GM12878 (cell line): ENCODE measurements around the gene CPA2. TPM values are rescaled to one million over a fixed set of nuclear protein-coding genes. Genes with fewer than 3 reads are reported as not detected.

Experiments used
- ATAC-seq: fragments of 200-7000 bp; cut with Tn5 transposase; 3 replicates; pipeline ENCODE4 v1.9.1; 2020; ENCODE audit warnings: mild to moderate bottlenecking, moderate library complexity
- BruUV-seq: library from RNA; stranded (reverse); fragments of 400-500 nt; replicated peaks from 2 replicates; lab custom pipeline; 2021; lab: Mats Ljungman, UMichigan
- CTCF ChIA-PET: fragments of 300-600 bp; sonication (Branson Sonifier 250); formaldehyde crosslinking; extraction: SDS; loops from one replicate; lab custom pipeline; 2021; ENCODE audit warnings: inconsistent platforms; lab: Yijun Ruan, JAX
- POLR2A ChIA-PET: fragments of 350-600 bp; formaldehyde crosslinking; extraction: SDS; loops from one replicate; lab custom pipeline; 2021; ENCODE audit warnings: inconsistent platforms; lab: Charles Lee
- RAD21 ChIA-PET: fragments of 300-600 bp; sonication (Branson Sonifier 250); formaldehyde crosslinking; loops from one replicate; lab custom pipeline; 2023; ENCODE audit warnings: antibody characterized with exemption; ENCODE audit not compliant: unreplicated experiment; lab: Charles Lee
- SMC1A ChIA-PET: fragments of 300-600 bp; sonication (Branson Sonifier 250); formaldehyde crosslinking; loops from one replicate; lab custom pipeline; 2023; ENCODE audit not compliant: unreplicated experiment, uncharacterized antibody; lab: Charles Lee
- DNase-seq: peaks from one replicate; pipeline ENCODE4 v3.0.0-alpha.2; 2011; ENCODE audit warnings: low read depth, low spot score
- FAIRE-seq: peaks from 3 replicates; lab custom pipeline; 2011; peaks lifted over from hg19 to GRCh38; lab: Jason Lieb, UNC
- H2AFZ ChIP-seq: 2 replicates; pipeline ENCODE4 v1.6.0; 2011; ENCODE audit warnings: low read depth, low read length, control low read depth; ENCODE audit not compliant: control insufficient read depth
- H3K27ac ChIP-seq: 2 replicates; pipeline ENCODE4 v1.5.1; 2011; ENCODE audit warnings: control low read depth; ENCODE audit not compliant: control insufficient read depth, insufficient read depth
- H3K27me3 ChIP-seq, 2 experiments: replicated peaks in 1 of 2; 2 replicates each; pipeline versions ENCODE4 v1.6.0 to v1.6.1; 2011; ENCODE audit warnings: low read length in 1 of 2; ENCODE audit not compliant: control insufficient read depth in 2 of 2, insufficient read depth in 2 of 2
- H3K36me3 ChIP-seq, 2 experiments: 2 replicates each; pipeline ENCODE4 v1.5.1; 2011; ENCODE audit warnings: low read length in 1 of 2; ENCODE audit not compliant: control insufficient read depth in 2 of 2, insufficient read depth in 2 of 2
- H3K4me1 ChIP-seq: 2 replicates; pipeline ENCODE4 v1.6.1; 2011; ENCODE audit warnings: mild to moderate bottlenecking, low read length, moderate library complexity, mixed read lengths; ENCODE audit not compliant: control insufficient read depth, insufficient read depth
- H3K4me2 ChIP-seq: 2 replicates; pipeline ENCODE4 v1.6.0; 2011; ENCODE audit warnings: control low read depth; ENCODE audit not compliant: control insufficient read depth, insufficient read depth
- H3K4me3 ChIP-seq: fragments of 200-600 bp; sonication (generic); 2 replicates; pipeline ENCODE4 v1.5.1; 2016
- H3K79me2 ChIP-seq: 2 replicates; pipeline ENCODE4 v1.6.0; 2011; ENCODE audit warnings: low read length; ENCODE audit not compliant: control insufficient read depth, insufficient read depth
- H3K9ac ChIP-seq: 2 replicates; pipeline ENCODE4 v1.8.0; 2011; ENCODE audit warnings: low read length, control low read depth, mixed read lengths; ENCODE audit not compliant: control insufficient read depth, insufficient read depth
- H3K9me3 ChIP-seq: replicated peaks from 3 replicates; pipeline ENCODE4 v1.5.1; 2011; ENCODE audit warnings: mild to moderate bottlenecking, low read length; ENCODE audit not compliant: control insufficient read depth, insufficient read depth
- H4K20me1 ChIP-seq: 2 replicates; pipeline ENCODE4 v1.6.0; 2011; ENCODE audit not compliant: control insufficient read depth, insufficient read depth
- ASH2L ChIP-seq: fragments of 300-600, 200-600 bp; sonication (generic); IDR thresholded peaks from 2 replicates; pipeline ENCODE4 v1.6.1; 2017; ENCODE audit warnings: low read depth, mild to moderate bottlenecking, borderline replicate concordance
- ATF2 ChIP-seq: IDR thresholded peaks from 2 replicates; pipeline ENCODE4 v1.6.1; 2012; ENCODE audit warnings: low read length, inconsistent platforms
- BCL3 ChIP-seq: IDR thresholded peaks from 2 replicates; pipeline ENCODE4 v1.6.1; 2011; ENCODE audit warnings: borderline replicate concordance, low read depth, mild to moderate bottlenecking, moderate library complexity, low read length; ENCODE audit not compliant: insufficient read depth, poor library complexity, severe bottlenecking
- CHD2 ChIP-seq: IDR thresholded peaks from 2 replicates; pipeline ENCODE4 v1.6.1; 2011; ENCODE audit warnings: low read depth, low read length, improper control_type of control experiment, borderline replicate concordance
- FOXM1 ChIP-seq: IDR thresholded peaks from 2 replicates; pipeline ENCODE4 v1.6.1; 2012; ENCODE audit warnings: low read depth, mild to moderate bottlenecking, inconsistent platforms, low read length, moderate library complexity
- IRF3 ChIP-seq: fragments of 450-650 bp; IDR thresholded peaks from 2 replicates; pipeline ENCODE4 v1.6.1; 2014; ENCODE audit warnings: mild to moderate bottlenecking
- IRF4 ChIP-seq: IDR thresholded peaks from 2 replicates; pipeline ENCODE4 v1.6.1; 2011; ENCODE audit warnings: low read depth, low read length
- LARP7 ChIP-seq: fragments of 450-650 bp; IDR thresholded peaks from 2 replicates; pipeline ENCODE4 v1.6.1; 2017; ENCODE audit warnings: mild to moderate bottlenecking
- MEF2A ChIP-seq: IDR thresholded peaks from 2 replicates; pipeline ENCODE4 v1.6.1; 2011; ENCODE audit warnings: low read depth, mild to moderate bottlenecking, low read length, moderate library complexity; ENCODE audit not compliant: insufficient read depth
- MEF2B ChIP-seq: fragments of 450-650 bp; IDR thresholded peaks from 2 replicates; pipeline ENCODE4 v1.6.1; 2018; ENCODE audit warnings: mild to moderate bottlenecking, moderate library complexity; ENCODE audit not compliant: partially characterized antibody, poor library complexity, severe bottlenecking
- MXI1 ChIP-seq: fragments of 150-350 bp; IDR thresholded peaks from 2 replicates; pipeline ENCODE4 v1.6.1; 2011; ENCODE audit warnings: low read depth, mild to moderate bottlenecking, inconsistent platforms, low read length, improper control_type of control experiment
- POLR2AphosphoS5 ChIP-seq: IDR thresholded peaks from 2 replicates; pipeline ENCODE4 v1.6.1; 2011; ENCODE audit warnings: mild to moderate bottlenecking, low read length, inconsistent platforms
- POU2F2 ChIP-seq: IDR thresholded peaks from 3 replicates; pipeline ENCODE4 v1.6.1; 2011; ENCODE audit warnings: low read depth, mild to moderate bottlenecking, low read length, borderline replicate concordance
- RAD21 ChIP-seq: IDR thresholded peaks from 2 replicates; pipeline ENCODE4 v1.6.1; 2011; ENCODE audit warnings: mild to moderate bottlenecking, low read depth, low read length, moderate library complexity; ENCODE audit not compliant: insufficient read depth
- RELA ChIP-seq: fragments of 450-650 bp; IDR thresholded peaks from 2 replicates; pipeline ENCODE4 v1.8.0; 2014; ENCODE audit warnings: borderline replicate concordance; ENCODE audit not compliant: partially characterized antibody
- SMC3 ChIP-seq: IDR thresholded peaks from 2 replicates; pipeline ENCODE4 v1.6.1; 2011; ENCODE audit warnings: low read length, improper control_type of control experiment, borderline replicate concordance
- ZBTB4 ChIP-seq: fragments of 450-650 bp; formaldehyde crosslinking; IDR thresholded peaks from 2 replicates; pipeline ENCODE4 v1.4.0; 2022; ENCODE audit warnings: mild to moderate bottlenecking, moderate library complexity
- ZNF24 ChIP-seq: fragments of 450-650 bp; IDR thresholded peaks from 2 replicates; pipeline ENCODE4 v1.6.1; 2017; ENCODE audit warnings: antibody characterized with exemption, mild to moderate bottlenecking
- ZNF274 ChIP-seq: IDR thresholded peaks from one replicate; pipeline ENCODE4 v1.8.0; 2011; ENCODE audit not compliant: insufficient read length, insufficient read depth
- ZZZ3 ChIP-seq: IDR thresholded peaks from 2 replicates; pipeline ENCODE4 v1.6.1; 2011; ENCODE audit warnings: low read depth; ENCODE audit not compliant: control insufficient read depth, insufficient read length
- WGBS: methylation state at CpG from one replicate; pipeline ENCODE4 v1.1.6; 2016; ENCODE audit warnings: low lambda C conversion rate; ENCODE audit not compliant: insufficient replicate concordance, insufficient coverage; ENCODE audit errors: missing lambda C conversion rate; 5-methylcytosine and 5-hydroxymethylcytosine counted together
- in situ Hi-C: fragments of 300-500 bp; cut with MboI; formaldehyde crosslinking; loops from 9 replicates; pipeline ENCODE4 v1.14.3; 2018; ENCODE audit warnings: mixed read lengths
- intact Hi-C: fragments of 100-400 bp; cut with micrococcal nuclease; formaldehyde crosslinking; loops from one replicate; pipeline ENCODE4 v1.14.2; 2022; ENCODE audit not compliant: unreplicated experiment
- polyA plus RNA-seq, 11 experiments: library from polyadenylated mRNA; depleted of rRNA in 4 of 11; unstranded in 6 of 11; stranded (reverse) in 5 of 11; fragments of >200 nt; fragmentation: Nextera tagmentation in 4 of 11; fragmentation: Illumina TruSeq in 1 of 11; extraction: Ambion mirVana in 4 of 11; extraction: Trizol in 1 of 11; gene quantifications; 1 replicate in 1 of 11; 2 replicates in 10 of 11; pipeline versions ENCODE4 v1.2.1 to v1.2.3, GENCODE V29; 2011 to 2016; ENCODE audit warnings: inconsistent platforms in 2 of 11, missing spikeins in 2 of 11, low read depth in 1 of 11
- total RNA-seq, 4 experiments: library from RNA; depleted of rRNA in 3 of 4; stranded (reverse); fragments of >200 nt in 3 of 4; fragmentation: Illumina TruSeq in 1 of 4; extraction: Trizol in 1 of 4; gene quantifications; 2 replicates each; pipeline versions ENCODE4 v1.2.1 to v1.2.3, GENCODE V29; 2013 to 2021

The CPA2 gene
- total and polyA plus RNA-seq, 10 of the 15 experiments (the other 5 are each of a cell fraction or from before 2014, with no cell fraction given), result 0.04 to 1.9 TPM; not detected in 8

- FAIRE-seq (no peak), ATAC-seq (no peak), DNase-seq (no peak)
- H3K4me1 ChIP-seq, result no peaks in the 10 kb centered on the region
- H3K27me3 ChIP-seq, result no peaks in the 10 kb centered on the region
- intact Hi-C loops, result no loop called here
- no peaks in the 10 kb centered on the region for H3K9me3 ChIP-seq
- H3K4me3 ChIP-seq, result no peak overlapping the region
- H3K27ac ChIP-seq, result no peak overlapping the region
- TF ChIP-seq FOXM1, result no peak
- TF ChIP-seq BCL3, result no peak
- no peak for TF ChIP-seq IRF4
- no peak for TF ChIP-seq MEF2B
- TF ChIP-seq MEF2A, result no peak
- TF ChIP-seq ZBTB4 (CRISPR knock-in tag), result no peak
- TF ChIP-seq ASH2L, result no peak
- no peak for TF ChIP-seq ZZZ3
- TF ChIP-seq RELA, result no peak
- no peak for TF ChIP-seq SMC3
- TF ChIP-seq RAD21, result no peak
- TF ChIP-seq LARP7, result no peak
- no peak for TF ChIP-seq ZNF24
- TF ChIP-seq POU2F2, result no peak
- no peak for TF ChIP-seq ZNF274
- no peak for TF ChIP-seq MXI1
- TF ChIP-seq CHD2, result no peak
- no peak for TF ChIP-seq ATF2
- TF ChIP-seq IRF3, result no peak
- TF ChIP-seq POLR2AphosphoS5, result no peak
- no peaks in the 10 kb centered on the region for H4K20me1 ChIP-seq
- no TSS peak for BruUV-seq
- POLR2A ChIA-PET, result no interaction called here
- SMC1A ChIA-PET, result no interaction called here
- no peaks in the 10 kb centered on the region for H3K79me2 ChIP-seq
- RAD21 ChIA-PET, result no interaction called here
- in situ Hi-C loops, result no loop called here
- no peak overlapping the region for H3K4me2 ChIP-seq
- CTCF ChIA-PET, result no interaction called here
- H3K36me3 ChIP-seq, result no peaks in the 10 kb centered on the region
- 42% methylated on average over 7 of the region's 7 CpGs for WGBS
- no peak overlapping the region for H2AFZ ChIP-seq
- H3K9ac ChIP-seq, result no peak overlapping the region
These were observed 33.2 kb downstream of the CPA2 start for GRCh38 chr7:130299866-130300265.
